HG02588 (cell line): ENCODE results near the gene SMIM22.
"Not testable (repeated sequence)": the region's sequence is repeated elsewhere in the genome, so short reads cannot be mapped to it uniquely, and the experiment has no call there.

Experiments used
- ATAC-seq: cut with Tn5 transposase; IDR thresholded peaks from one replicate; pipeline ENCODE4 v1.9.1; 2021; ENCODE audit warnings: mild to moderate bottlenecking, moderate library complexity; ENCODE audit not compliant: unreplicated experiment

Gene SMIM22

DNA sequence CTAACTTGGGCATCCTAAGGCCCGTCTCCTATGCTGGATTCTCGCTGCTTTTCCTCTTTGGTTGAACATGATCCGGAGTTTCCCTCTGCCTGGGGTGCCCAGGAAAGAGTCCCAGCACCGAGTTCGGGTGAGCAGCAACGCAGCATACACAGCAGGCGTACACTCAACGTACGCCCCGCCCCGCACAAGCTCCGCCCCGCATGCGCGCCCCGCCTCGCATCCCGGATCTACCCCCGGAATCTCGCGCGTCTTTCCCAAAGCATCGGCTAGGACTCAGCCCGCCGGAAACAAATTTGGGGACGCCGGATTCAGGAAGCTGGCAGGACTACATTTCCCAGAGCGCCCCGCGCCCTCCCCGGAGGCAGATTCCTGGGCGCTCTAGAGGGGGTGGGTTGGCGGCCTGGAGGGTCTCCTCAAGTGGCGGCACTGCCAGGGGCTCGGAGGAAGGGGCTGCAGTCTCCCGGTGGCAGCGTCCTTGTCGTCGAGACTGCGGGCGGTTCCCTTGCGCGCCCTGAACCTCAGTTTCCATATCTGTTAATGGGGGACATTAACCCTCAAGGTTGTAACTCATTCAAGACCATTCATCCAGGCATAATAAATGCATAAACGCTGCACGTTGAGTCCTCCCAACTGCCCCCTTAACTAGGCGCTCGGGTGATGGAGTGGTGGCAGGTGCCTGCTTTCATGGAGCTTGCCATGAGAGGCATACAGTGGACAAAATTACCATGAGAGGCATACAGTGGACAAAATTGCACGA is 26.4 kb upstream of the SMIM22 start:
- peak; percentile 53 for ATAC-seq

DNA sequence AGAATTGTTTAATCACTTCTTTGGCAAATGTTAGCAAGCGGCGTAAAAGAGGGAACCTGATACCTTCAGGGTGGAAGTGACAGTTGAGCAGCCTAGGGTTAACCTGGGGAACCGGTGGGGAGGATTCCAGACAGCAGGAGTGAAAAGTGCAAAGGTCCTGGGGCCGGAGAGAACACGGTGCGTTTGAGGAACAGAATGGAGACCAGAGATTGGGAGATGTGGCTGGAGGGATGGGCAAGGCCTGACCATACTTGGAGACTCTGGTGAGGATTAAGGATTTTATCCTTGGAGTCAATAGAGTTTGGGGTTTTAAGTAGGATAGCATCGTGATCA is 25.9 kb upstream of the SMIM22 start:
- no peak for ATAC-seq

DNA sequence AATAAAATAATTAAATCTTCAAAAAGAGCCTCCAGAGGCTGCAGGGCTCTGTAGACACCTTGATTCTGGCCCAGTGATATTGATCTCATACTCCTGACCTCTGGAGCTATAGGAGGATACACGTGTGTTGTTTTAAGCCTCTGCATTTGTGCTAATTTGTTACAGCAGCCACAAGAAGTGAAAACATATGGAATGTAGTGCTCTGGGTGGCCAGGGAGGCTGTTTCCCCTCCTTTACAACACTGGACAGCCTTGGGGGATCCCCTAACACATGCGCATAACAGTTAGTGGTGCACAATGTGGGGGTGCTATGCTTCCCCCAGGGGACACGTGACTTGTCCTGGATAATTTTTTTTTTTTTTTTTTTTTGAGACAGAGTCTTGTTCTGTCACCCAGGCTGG is 23.5 kb upstream of the SMIM22 start:
- no peak for ATAC-seq

DNA sequence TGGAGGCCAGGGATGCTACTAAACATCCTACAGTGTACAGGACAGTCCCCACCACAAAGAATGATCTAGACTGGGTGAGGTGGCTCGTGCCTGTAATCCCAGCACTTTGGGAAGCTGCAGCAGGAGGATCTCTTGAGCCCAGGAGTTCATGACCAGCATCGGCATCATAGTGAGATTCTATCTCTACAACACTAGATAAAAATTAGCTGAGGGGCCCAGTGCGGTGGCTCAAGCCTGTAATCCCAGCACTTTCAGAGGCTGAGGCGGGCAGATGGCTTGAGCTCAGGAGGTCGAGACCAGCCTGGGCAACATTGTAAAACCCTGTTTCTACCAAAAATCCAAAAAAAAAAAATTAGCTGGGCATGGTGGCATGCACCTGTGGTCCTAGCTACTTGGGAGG is 22.8 kb upstream of the SMIM22 start:
- no peak for ATAC-seq

DNA sequence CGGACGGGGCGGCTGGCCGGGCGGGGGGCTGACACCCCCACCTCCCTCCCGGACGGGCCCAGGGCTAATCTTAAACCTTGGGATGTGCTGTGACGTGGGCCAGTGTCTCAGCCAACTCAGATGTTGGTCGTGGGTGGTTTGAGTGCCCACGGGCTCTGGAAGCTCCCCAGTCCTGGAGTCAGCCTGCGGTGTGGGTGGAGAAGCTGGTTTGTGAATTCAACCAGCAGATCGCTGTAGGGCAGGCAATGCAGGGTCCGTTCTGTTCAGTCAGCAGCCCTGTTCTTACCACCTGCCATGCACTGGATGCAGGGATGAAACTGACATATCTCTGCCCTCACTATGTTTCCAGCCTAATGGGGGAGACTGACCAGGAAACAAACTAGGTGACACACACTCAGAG is 20.2 kb upstream of the SMIM22 start:
- ATAC-seq: no peak

DNA sequence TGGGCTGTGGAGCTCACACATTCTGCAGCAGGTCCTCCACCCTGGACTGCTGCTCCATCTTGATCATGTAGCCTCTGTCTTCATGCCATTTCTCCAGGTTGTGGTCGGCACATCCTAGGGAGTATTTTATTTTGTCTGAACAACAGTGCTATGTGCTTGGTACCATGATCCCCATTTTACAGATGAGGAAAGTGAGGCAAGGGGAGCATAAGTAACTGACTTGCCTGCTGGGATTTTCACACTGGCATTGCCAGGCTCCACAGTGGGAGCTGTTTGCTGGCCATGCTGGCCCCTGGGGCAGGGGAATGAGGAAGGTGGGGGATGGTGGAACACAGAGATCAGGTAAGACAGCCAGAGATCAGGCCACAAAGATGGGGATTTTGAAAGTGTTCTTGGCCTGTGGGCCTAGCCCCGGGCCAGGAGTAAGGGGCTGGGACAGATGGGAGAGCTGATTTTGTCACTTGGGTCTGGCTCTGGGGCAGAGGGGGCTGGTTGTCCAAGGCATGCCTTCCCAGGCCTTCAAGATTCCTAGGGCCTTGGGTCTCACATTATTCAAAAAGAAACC is 18.9 kb upstream of the SMIM22 start:
- ATAC-seq: no peak

DNA sequence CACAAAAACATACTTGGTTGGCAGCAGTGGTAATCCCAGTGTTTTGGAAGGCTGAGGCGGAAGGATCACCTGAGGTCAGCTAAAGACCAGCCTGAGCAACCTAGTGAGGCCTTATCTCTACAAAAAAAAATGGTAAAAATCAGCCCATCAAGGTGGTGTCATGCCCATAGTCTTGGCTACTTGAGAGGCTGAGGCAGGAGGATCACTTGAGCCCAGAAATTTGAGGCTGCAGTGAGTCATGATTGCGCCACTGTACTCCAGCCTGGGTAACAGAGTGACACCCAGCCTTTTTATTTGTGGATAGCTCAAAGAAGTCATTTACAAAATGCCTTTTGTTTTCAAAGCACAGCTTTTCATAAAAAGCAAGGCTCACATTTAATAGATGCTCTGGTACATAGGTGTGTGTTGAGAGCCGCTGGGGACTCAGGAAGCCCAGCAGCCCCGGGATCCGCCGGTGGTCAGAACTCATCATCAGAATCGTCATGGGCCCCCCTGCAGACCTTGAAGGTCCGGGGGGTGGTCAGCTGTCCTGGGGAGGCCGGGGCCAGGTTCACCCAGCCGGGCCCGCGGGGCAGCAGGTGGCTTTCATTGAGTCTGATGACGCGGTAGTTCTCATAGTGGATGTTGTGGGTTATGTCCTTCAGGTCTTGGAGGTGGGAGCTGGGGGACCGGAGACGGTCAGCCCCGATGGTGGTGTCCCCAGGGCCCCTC is 17.7 kb upstream of the SMIM22 start:
- ATAC-seq: no peak

DNA sequence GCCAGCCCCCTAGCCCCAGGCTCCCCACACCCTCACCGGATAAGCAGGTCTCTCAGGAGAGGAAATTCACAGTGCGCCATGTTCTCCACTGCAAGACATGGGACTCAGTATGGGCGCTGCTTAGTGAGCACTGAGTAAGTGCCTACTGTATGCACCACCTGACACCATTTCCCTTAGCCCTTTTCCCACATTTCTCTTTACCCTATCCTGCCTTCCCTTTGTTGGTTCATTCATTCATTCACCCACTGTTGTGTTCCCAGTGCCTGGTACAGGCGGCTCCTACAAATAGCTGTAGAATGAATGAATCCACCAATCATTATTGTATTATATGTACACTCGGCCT is 17.1 kb upstream of the SMIM22 start:
- ATAC-seq: no peak

DNA sequence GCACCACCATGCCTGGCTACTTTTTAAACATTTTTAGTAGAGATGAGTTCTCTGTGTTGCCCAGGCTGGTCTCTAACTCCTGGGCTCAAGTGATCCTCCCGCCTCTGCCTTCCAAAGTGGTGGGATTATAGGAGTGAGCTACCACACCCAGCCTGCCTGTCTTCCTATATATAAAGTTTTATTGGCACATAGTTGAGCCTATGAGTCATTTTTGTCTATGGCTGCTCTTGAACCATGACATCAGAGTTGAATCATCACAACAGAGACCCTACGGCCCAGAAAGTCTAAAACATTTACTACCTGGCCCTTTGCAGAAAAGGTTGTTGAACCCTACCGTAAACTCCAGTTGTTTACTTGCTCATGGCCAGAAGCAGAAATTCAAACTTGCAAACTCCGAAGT is 14.9 kb upstream of the SMIM22 start:
- no peak for ATAC-seq

DNA sequence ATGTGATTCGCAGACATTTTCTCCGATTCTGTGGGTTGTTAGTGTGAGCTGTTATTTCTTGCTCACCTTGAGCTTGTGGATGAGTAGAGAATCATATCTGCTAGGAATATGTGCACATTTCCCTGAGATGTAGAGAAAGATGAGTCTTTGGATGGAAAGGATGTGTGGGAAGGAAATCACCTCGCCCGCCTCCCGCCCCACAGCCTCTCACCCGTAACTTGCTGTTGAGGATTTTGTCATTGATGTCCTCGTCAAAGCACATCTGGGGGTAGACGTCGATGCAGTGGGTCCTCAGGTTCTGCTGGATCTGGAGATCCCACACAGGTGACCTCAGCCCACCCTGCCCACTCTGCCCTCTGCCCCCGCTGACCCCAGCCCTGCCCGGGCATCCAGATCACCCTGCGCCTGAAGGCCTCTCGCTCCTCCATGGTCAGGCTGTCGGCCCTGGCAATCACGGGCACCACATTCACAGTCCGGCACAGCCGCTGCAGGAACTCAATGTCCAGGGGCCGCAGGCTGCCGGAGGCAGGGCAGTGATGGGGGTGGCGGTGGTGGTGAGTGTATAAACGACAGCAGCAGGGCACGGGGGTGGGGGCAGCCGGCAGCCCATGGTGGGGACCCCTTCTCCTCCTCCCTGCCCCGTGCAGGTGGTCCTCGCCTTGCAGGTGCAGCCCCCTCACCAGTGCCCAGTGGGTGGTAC is 11.8 kb upstream of the SMIM22 start:
- ATAC-seq: no peak

DNA sequence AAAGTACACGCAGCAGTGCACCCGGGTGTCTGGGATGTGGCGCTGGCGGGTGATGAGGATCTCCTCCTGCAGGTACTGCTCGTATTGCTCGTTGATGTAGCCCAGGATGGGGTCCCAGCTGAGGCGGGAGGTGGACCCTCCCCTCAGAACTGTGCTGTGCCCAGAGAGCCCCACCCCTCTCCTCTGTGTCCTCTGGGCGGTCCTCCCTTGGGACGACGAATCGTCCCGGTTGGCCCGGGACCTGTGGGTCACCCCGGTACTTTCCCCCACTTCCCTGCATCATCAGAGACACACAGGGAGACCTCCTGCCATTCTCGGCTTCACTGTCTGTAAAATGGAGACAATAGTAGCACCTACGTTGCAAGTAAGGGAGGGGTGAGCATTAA is 11.2 kb upstream of the SMIM22 start:
- no peak for ATAC-seq

DNA sequence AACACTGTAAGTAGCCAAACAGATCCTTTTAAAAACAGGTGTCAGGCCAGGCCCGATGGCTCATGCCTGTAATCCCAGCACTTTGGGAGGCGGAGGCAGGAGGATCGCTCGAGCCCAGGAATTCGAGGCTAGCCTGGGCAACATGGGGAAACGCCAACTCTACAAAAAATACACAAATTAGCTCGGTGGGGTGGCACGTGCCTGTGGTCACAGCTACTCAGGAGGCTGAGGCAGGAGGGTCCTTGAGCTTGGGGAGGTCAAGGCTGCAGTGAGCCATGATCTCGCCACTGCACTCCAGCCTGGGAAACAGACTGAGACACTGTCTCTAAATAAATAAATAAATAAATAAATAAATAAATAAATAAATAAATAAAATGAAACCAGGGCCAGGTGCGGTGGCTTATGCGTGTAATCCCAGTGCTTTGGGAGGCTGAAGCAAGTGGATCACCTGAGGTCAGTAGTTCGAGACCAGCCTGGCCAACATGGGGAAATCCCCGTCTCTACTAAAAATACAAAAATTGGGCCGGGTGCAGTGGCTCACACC is 10.7 kb upstream of the SMIM22 start:
- not testable (repeated sequence) for ATAC-seq

DNA sequence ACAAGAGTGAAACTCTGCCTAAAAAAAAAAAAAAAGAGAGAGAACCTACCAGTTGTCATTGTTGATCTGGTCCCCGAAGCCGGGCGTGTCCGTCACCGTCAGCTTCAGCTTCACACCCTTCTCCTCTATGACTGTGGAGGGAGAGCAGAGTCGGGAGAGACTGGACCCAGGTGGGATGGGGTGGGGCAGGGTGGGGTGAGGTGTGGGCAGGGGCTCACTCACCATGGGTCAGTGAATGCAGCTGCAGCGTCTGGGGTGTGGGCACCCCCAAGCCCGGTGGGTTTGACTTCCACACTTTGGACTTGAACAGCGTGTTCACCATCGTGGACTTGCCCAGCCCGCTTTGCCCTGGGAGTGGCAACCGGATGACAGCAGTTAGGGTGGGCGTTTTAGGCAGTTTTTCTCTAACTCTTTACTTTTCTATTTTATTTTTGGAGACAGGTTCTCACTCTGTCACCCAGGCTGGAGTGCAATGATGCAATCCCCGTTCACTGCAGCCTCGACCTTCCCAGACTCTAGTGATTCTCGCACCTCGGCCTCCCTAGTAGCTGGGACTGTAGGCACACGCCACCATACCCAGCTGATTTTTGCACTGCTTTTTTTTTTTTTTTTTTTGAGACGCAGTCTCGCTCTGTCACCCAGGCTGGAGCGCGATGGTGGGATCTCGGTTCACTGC is 9.3 kb upstream of the SMIM22 start:
- ATAC-seq: no peak

DNA sequence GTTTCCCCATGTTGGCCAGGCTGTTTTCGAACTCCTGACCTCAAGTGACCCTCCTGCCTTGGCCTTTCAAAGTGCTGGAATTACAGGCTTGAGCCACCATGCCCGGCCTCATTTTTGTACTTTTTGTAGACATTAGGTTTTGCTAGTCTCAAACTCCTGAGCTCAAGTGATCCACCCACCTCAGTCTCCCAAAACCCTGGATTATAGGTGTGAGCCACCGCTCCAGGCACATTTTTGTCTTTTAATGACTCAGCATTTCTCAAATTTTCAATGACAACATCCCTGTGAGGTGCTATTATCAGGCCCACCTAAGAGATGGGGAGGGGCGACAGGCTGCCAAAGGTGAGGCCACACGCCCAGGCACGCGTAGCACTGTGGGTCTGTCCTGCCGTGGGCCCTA is 8.1 kb upstream of the SMIM22 start:
- ATAC-seq: no peak

DNA sequence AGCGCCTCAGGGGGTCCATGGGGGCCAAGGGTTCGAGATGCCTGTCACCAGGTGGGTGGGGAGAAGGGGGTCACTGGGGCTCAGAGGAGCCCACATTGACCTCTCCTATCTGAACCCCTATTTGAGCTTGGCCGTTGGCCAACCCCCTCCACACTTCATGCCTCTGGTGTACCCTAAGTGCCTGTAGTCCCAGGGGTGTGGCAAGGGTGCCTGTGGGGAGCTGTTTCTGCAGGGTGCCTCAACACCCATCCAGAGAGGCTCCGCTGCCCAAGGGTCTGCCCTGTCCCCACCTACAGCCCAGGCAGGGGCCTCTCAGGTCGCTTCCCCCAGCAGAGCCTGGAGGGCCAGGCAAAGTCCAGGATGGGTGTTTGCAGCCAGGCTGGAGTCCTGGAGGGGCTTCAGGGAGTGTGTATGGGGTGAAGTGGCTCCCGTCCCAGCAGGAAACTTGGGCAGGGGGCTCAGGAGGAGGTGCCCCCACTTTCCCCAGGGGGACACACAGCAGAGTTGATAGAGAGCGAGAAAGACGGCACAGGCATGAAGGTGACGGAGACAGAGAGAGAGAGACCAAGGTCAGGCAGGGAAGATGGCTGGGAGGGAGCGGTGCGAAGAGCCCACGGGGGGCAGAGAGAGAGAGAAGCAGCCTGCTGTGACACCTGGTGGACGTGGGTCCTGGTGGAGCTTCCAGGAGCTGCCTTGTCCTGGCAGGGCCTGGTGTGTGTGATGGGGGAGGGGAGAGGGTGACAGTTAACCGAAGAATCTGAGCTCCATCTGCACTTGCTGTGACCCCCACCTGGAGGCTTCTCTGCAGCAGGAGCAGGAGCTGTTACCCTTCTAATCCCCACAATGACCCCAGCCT is 7.3 kb upstream of the SMIM22 start, which contains the start of gene SEPTIN12:
TSS of gene SEPTIN12 (minus strand) at position 719 of the 856 bp plus-strand sequence. CDS start at position 19, 700 bp downstream.
- no peak for ATAC-seq

DNA sequence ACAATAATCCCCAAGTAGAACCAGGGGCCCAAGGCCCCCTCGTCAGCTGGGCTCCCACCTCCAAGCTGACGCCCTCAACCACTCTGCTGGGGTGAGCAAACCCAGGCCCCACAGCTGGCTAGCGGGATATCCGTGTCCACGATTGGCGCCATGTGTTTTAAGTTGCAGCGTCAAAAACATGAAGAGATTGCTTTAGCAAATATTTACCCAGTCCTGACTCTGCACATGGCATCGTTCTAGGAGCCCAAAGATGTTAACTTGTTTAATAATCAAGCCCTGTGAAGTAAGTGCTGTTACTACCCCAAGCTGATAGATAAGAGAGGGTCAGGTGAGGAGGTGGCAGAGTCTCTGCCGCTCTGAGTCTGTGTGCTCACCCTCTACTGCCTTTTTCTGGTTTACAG is 6.7 kb upstream of the SMIM22 start:
- ATAC-seq: no peak

DNA sequence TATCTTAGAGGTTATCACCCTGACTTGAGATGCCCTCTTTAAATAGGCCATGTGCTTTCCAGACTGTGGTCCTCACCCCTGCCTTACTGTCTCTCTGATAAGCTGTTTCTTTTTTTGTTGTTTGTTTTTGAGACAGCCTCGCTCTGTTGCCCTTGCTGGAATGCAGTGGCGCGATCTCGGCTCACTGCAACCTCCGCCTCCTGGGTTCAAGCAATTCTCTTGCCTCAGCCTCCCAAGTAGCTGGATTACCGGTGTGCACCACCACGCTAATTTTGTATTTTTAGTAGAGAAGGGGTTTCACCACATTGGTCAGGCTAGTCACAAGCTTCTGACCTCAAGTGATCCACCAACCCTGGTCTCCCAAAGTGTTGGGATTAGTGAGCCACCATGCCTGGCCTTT is 6.3 kb upstream of the SMIM22 start:
- no peak for ATAC-seq

DNA sequence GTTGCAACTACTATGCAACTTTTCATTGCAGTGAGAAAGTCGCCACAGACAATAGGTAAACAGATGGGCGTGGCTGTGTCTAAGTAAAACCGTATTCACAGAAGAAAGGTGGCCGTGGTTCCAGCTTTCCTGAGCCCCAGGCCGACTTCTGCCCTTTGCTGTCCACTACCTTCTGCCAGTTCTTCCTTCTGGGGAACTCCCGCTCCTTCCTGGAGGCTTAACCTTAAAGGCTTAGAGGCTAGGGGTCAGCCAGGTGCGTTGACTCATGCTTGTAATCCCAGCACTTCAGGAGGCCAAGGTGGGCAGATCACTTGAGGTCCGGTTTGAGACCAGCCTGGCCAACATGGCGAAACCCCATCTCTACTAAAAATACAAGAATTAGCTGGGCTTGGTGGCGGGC is 4.9 kb upstream of the SMIM22 start:
- ATAC-seq: no peak

DNA sequence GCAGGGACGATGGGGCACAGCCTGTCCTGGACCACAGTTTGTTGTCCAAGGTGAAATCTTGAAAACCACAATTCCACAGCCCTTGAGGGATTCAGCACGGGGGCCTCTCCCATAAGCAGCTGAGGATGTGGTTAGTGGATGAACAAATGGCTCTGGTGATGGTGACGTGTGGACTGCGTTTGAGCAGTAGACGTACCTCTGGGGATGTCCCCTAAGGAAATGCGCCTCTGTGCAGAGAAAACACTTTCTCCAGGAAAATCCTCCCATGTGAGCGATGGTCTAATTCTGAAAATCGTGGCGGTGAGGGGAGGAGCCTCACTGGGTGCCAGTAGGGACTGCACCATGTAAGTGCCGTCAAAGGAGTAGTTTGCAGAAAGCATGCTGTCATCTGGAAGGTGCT is 4.3 kb upstream of the SMIM22 start:
- ATAC-seq: no peak

DNA sequence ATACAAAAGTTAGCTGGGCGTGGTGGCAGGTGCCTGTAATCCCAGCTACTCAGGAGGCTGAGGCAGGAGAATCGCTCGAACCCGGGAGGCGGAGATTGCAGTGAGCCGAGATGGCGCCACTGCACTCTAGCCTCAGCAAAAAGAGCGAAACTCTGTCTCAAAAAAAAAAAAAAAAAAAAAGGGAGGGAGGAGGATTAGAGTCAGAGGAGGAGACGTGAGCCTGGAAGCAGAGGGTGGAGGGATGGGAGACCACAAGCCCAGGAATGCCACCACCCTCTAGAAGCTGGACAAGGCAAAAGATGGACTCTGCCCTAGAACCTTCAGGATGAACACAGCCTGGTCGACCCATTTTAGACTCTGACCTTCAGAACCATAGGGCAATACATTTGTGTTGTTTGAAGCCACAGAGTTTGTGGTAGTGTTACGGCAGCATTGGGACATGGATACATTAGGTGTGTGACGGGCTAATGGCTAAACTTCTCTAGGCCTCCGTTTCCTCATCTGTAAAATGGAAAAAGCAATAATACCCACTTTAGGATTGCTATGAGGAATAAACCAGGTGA is 2.1 kb upstream of the SMIM22 start:
- no peak for ATAC-seq
